Right atrium auricular region (tissue), 2 donors: ENCODE data around the gene ATP11A. TPM values are rescaled to one million over a fixed set of nuclear protein-coding genes. Genes with fewer than 3 reads are reported as not detected.
A peak's percentile ranks its signal among the peaks of the same experiment; 100 is the strongest.

Experiments
- DNase-seq: peaks from one replicate; pipeline ENCODE4 v3.0.0-alpha.2; 2019; ENCODE audit warnings: low spot score
- H3K27ac ChIP-seq, 2 donors: fragments of 200-600 bp; sonication (generic); 1 replicate in 1 of 2; 2 replicates in 1 of 2; pipeline ENCODE4 v1.5.1; 2016 to 2019
- H3K27me3 ChIP-seq, 2 donors: fragments of 200-600 bp; sonication (generic); one replicate each; pipeline versions ENCODE4 v1.5.1 to v1.6.0; 2017 to 2019
- H3K36me3 ChIP-seq: fragments of 200-600 bp; sonication (generic); one replicate; pipeline ENCODE4 v1.5.1; 2016
- H3K4me1 ChIP-seq, 2 donors: fragments of 200-600 bp; sonication (generic); one replicate each; pipeline versions ENCODE4 v1.5.1 to v1.6.0; 2017 to 2019
- H3K4me3 ChIP-seq, 2 donors: fragments of 200-600 bp; sonication (generic); 1 replicate in 1 of 2; 2 replicates in 1 of 2; pipeline ENCODE4 v1.5.1; 2017 to 2019; ENCODE audit warnings: mild to moderate bottlenecking in 1 of 2, moderate library complexity in 1 of 2
- H3K9me3 ChIP-seq, 2 donors: fragments of 200-600 bp; sonication (generic); one replicate each; pipeline ENCODE4 v1.5.1; 2019
- CTCF ChIP-seq, 2 donors: fragments of 200-600 bp; sonication (generic); IDR thresholded peaks; one replicate each; pipeline ENCODE4 v1.5.1; 2019; ENCODE audit warnings: antibody characterized with exemption in 2 of 2
- total RNA-seq, 2 donors: library from RNA; depleted of rRNA; stranded (reverse); fragments of >200 nt; gene quantifications; one replicate each; pipeline ENCODE4 v1.1.0, GENCODE V29; 2016

Gene ATP11A
- total RNA-seq, 2 donors from 2014 or later, result 31.8 to 48.6 TPM

- Histone ChIP-seq H3K9me3 (no peaks in the 10 kb centered on the region), H3K27me3 (no peaks in the 10 kb centered on the region), H3K4me3 (no peak overlapping the region), H3K36me3 (no peaks in the 10 kb centered on the region), H3K4me1 (peaks cover 0 to 35% of the 10 kb centered on the region in 2 donors), H3K27ac (no peak overlapping the region)
- no peak for TF ChIP-seq CTCF (IDR thresholded peaks at IDR 0.05)
- DNase-seq, result no peak
These were observed 13.1 kb downstream of the ATP11A start for GRCh38 chr13:112702986-112703379.

GRCh38 chr13:112703449-112704284 is 13.8 kb downstream of the ATP11A start:
- H3K27ac ChIP-seq, result peak overlapping the region; percentile 18 to 45
- H3K27me3 ChIP-seq, result no peaks in the 10 kb centered on the region
- no peak for TF ChIP-seq CTCF (IDR thresholded peaks at IDR 0.05)
- H3K9me3 ChIP-seq, result no peaks in the 10 kb centered on the region
- H3K36me3 ChIP-seq, result no peaks in the 10 kb centered on the region
- no peak for DNase-seq
- peaks cover 0 to 35% of the 10 kb centered on the region in 2 donors for H3K4me1 ChIP-seq
- H3K4me3 ChIP-seq, result no peak overlapping the region

GRCh38 chr13:112704308-112705145 is 14.7 kb downstream of the ATP11A start:
- no peak for TF ChIP-seq CTCF (IDR thresholded peaks at IDR 0.05)
- Histone ChIP-seq H3K4me1 (peaks cover 0 to 36% of the 10 kb centered on the region in 2 donors), H3K27me3 (no peaks in the 10 kb centered on the region), H3K27ac (peak overlapping the region; percentile 18 to 45), H3K36me3 (no peaks in the 10 kb centered on the region), H3K9me3 (no peaks in the 10 kb centered on the region), H3K4me3 (no peak overlapping the region)
- no peak for DNase-seq

- Histone ChIP-seq H3K4me1 (peaks cover 0 to 43% of the 10 kb centered on the region in 2 donors), H3K9me3 (no peaks in the 10 kb centered on the region), H3K27me3 (no peaks in the 10 kb centered on the region), H3K36me3 (no peaks in the 10 kb centered on the region), H3K27ac (peak overlapping the region; percentile 18 to 29), H3K4me3 (no peak overlapping the region)
- no peak for TF ChIP-seq CTCF (IDR thresholded peaks at IDR 0.05)
- DNase-seq, result no peak
These were observed 15.4 kb downstream of the ATP11A start for GRCh38 chr13:112705286-112705685.

- no peak for DNase-seq
- Histone ChIP-seq H3K4me1 (peaks cover 0 to 44% of the 10 kb centered on the region in 2 donors), H3K27ac (no peak overlapping the region), H3K4me3 (no peak overlapping the region), H3K27me3 (no peaks in the 10 kb centered on the region), H3K36me3 (no peaks in the 10 kb centered on the region), H3K9me3 (no peaks in the 10 kb centered on the region)
- no peak for TF ChIP-seq CTCF (IDR thresholded peaks at IDR 0.05)
These were observed 16.3 kb downstream of the ATP11A start for GRCh38 chr13:112706171-112706570.
